PFSK-1 (cell line): ENCODE measurements around the gene RPS3.

Experiments
- FOXP2 ChIP-seq: optimal IDR thresholded peaks from 2 replicates; pipeline ENCODE3; 2011; ENCODE audit warnings: borderline replicate concordance, control low read depth, inconsistent platforms; ENCODE audit not compliant: insufficient read depth; ENCODE audit errors: extremely low read length, extremely low read depth
- POLR2AphosphoS5 ChIP-seq: IDR thresholded peaks from 2 replicates; pipeline ENCODE4 v1.6.1; 2012; ENCODE audit warnings: low read depth, mild to moderate bottlenecking, control low read depth, low read length, moderate library complexity
- REST ChIP-seq, 2 experiments: IDR thresholded peaks; 2 replicates each; pipeline versions ENCODE4 v1.6.1 to v1.8.0; 2011 to 2012; ENCODE audit warnings: low read depth in 2 of 2, low read length in 2 of 2, control low read depth in 1 of 2, inconsistent platforms in 1 of 2, mild to moderate bottlenecking in 1 of 2, moderate library complexity in 1 of 2; ENCODE audit not compliant: insufficient read depth in 1 of 2
- SIN3A ChIP-seq: IDR thresholded peaks from 2 replicates; pipeline ENCODE4 v1.6.1; 2012; ENCODE audit warnings: mild to moderate bottlenecking, low read length, moderate library complexity, borderline replicate concordance; ENCODE audit not compliant: insufficient read depth
- TAF1 ChIP-seq: IDR thresholded peaks from 2 replicates; pipeline ENCODE4 v1.6.1; 2012; ENCODE audit warnings: low read length, control low read depth, borderline replicate concordance; ENCODE audit not compliant: insufficient read depth

The RPS3 gene

DNA sequence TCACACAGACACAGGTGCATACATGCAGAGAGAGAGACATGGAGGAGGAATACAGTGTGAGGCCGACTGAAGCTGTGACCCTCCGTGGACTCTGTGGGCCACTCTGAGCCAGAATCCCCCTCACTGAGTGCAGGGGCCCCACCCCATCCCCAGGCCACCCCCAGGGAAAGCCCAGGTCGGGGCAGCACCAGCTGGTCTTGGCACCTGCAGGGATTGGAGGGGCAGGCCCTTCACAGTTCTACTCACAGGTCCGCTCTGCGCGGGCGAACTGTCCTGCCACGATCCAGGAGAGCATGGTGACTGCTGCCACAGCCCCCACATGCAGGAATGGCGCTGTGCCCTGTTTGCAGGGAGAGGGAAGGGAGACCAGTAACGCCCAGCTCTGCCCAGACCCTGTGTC, 50.0 kb downstream of the RPS3 start:
- TF ChIP-seq FOXP2 (no peak), SIN3A (no peak), TAF1 (no peak), POLR2AphosphoS5 (no peak), REST (IDR thresholded peaks at IDR 0.05; ENCODE audit: insufficient read depth in 1 of 2, low read depth in 2 of 2, low read length in 2 of 2) (no peak)

DNA sequence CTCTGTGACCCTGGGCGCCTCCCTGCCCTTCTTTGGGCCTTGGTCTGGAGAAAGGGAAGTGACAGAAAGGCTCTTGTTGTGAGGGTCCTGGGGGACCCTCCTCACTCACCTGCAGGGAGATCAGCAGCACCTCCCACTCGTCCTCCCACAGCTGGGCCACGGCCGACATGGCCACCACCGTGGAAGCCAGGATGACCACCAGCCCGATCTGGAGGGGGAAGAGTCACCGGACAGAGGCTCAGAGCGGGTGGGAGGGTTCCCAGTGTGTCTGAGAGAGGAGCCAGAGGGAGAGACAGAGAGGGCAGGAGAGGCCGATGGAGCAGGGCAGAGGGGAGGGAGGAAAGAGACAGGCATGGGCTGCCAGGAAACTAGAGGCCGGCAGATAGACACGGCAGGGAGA, 50.5 kb downstream of the RPS3 start:
- TF ChIP-seq FOXP2, result no peak
- TF ChIP-seq TAF1, result no peak
- no peak for TF ChIP-seq SIN3A
- TF ChIP-seq POLR2AphosphoS5, result no peak
- no peak for TF ChIP-seq REST (IDR thresholded peaks at IDR 0.05; ENCODE audit: insufficient read depth in 1 of 2, low read depth in 2 of 2, low read length in 2 of 2)

GRCh38 chr11:75450236-75450635, 50.9 kb downstream of the RPS3 start:
- no peak for TF ChIP-seq REST (IDR thresholded peaks at IDR 0.05; ENCODE audit: insufficient read depth in 1 of 2, low read depth in 2 of 2, low read length in 2 of 2)
- TF ChIP-seq POLR2AphosphoS5, result no peak
- no peak for TF ChIP-seq FOXP2
- TF ChIP-seq TAF1, result no peak
- no peak for TF ChIP-seq SIN3A

DNA sequence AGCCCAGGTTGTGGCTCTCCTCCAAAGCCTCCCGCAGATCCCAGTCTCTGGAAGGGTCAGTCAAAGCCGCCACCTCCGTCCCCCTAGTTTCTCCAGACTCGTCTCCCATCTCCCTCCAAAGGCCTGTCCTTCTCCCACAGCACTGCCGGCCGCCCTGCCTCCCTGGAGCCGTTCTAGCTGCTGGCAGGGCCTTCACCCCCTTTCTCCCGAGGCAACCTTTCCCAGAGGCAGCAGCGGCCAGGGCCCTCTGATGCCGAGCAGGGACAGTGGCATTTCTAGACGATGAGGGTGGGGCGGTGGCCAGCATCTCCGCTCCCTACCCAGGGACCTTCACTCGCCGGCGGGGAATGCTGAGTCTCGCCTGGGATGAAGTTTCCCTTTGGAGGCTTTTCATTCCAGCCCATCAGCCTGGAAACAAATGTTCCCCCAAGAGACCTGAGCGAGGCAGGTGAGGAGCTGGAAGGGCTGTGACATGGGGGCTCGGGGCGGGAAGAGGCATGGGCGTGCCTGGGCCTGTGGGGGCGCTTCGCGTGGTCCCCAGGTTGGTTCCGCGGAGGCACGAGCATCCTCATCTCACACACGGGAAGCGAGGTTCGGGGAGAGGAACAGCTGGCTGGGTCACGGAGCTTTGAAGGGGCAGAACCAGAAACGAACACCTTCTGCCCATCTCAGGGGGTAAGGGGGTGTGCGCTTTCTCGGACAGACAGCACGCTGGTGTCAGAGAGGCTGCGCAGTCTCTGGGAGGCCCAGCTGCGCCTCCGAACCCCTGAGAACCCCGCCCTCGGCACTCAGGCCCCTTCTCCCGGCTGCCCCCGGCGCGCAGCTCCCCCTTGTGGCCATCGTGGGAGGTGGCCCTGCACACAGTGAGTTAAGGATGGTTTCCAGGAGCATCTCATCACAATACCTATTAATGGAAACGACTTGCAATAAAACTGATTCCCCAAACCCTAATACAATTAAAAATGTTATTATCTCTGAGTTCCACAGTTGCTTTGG, 51.8 kb downstream of the RPS3 start:
- no peak for TF ChIP-seq POLR2AphosphoS5
- TF ChIP-seq TAF1, result no peak
- no peak for TF ChIP-seq SIN3A
- no peak for TF ChIP-seq FOXP2
- no peak for TF ChIP-seq REST (IDR thresholded peaks at IDR 0.05; ENCODE audit: insufficient read depth in 1 of 2, low read depth in 2 of 2, low read length in 2 of 2)
